ENCODE measurements around the gene ETNPPL. TPM values are rescaled to one million over a fixed set of nuclear protein-coding genes. Genes with fewer than 3 reads are reported as not detected.
A peak's percentile ranks its signal among the peaks of the same experiment; 100 is the strongest.

The ETNPPL gene
- total and polyA plus RNA-seq, 2 of the 13 experiments (the other 11 are each of a cell fraction or from before 2014, with no cell fraction given), result 1.4 to 6.0 TPM

GRCh38 chr4:108730579-108730978, 32.3 kb downstream of the ETNPPL start (continued):
- TF ChIP-seq, protein P1, sequence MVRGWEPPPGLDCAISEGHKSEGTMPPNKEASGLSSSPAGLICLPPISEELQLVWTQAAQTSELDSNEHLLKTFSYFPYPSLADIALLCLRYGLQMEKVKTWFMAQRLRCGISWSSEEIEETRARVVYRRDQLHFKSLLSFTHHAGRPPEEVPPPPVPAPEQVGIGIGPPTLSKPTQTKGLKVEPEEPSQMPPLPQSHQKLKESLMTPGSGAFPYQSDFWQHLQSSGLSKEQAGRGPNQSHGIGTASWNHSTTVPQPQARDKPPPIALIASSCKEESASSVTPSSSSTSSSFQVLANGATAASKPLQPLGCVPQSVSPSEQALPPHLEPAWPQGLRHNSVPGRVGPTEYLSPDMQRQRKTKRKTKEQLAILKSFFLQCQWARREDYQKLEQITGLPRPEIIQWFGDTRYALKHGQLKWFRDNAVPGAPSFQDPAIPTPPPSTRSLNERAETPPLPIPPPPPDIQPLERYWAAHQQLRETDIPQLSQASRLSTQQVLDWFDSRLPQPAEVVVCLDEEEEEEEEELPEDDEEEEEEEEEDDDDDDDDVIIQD (CRISPR knock-in tag; IDR thresholded peaks at IDR 0.05; ENCODE audit: low read depth), result peak; percentile 94
- TF ChIP-seq ZBTB10 (CRISPR knock-in tag; IDR thresholded peaks at IDR 0.05; ENCODE audit: borderline replicate concordance) (no peak), BHLHE40 (IDR thresholded peaks at IDR 0.05; ENCODE audit: low read length) (0 out of 2 replicates have a peak, but pooled peaks have one; percentile 5), ZNF549 (CRISPR knock-in tag; IDR thresholded peaks at IDR 0.05) (0 out of 2 replicates have a peak, but pooled peaks have one; percentile 74), THAP11 (CRISPR knock-in tag; IDR thresholded peaks at IDR 0.05) (0 out of 2 replicates have a peak, but pooled peaks have one; percentile 28), GATAD2A (CRISPR knock-in tag; IDR thresholded peaks at IDR 0.05) (peak; percentile 78), ZNF501 (CRISPR knock-in tag; IDR thresholded peaks at IDR 0.05) (peak; percentile 71), ATF2 (CRISPR knock-in tag; IDR thresholded peaks at IDR 0.05) (peak; percentile 48; the same call in 1 of the 2 replicates), IKZF5 (CRISPR knock-in tag; IDR thresholded peaks at IDR 0.05) (no peak), ZNF431 (CRISPR knock-in tag; IDR thresholded peaks at IDR 0.05; ENCODE audit: borderline replicate concordance, low read depth) (peak; percentile 46; the same call in 1 of the 2 replicates), NR2F2 (IDR thresholded peaks at IDR 0.05; ENCODE audit: borderline replicate concordance, low read depth) (peak; percentile 88), YEATS4 (CRISPR knock-in tag; IDR thresholded peaks at IDR 0.05; ENCODE audit: borderline replicate concordance) (0 out of 2 replicates have a peak, but pooled peaks have one; percentile 21), NCOR1 (IDR thresholded peaks at IDR 0.05; ENCODE audit: borderline replicate concordance, low read length) (peak; percentile 75; the same call in 1 of the 2 replicates), ATF7 (IDR thresholded peaks at IDR 0.05) (no peak), ATF7 (CRISPR knock-in tag; IDR thresholded peaks at IDR 0.05) (no peak), HDAC2 (CRISPR knock-in tag; IDR thresholded peaks at IDR 0.05) (peak; percentile 61; the same call in 1 of the 2 replicates), HOXA5 (CRISPR knock-in tag; IDR thresholded peaks at IDR 0.05) (0 out of 2 replicates have a peak, but pooled peaks have one; percentile 18), CAMTA2 (CRISPR knock-in tag; IDR thresholded peaks at IDR 0.05; ENCODE audit: borderline replicate concordance) (no peak), SRSF4 (IDR thresholded peaks at IDR 0.05; ENCODE audit: low read depth, low read length, poor library complexity, severe bottlenecking) (no peak)
- TF ChIP-seq, protein P2, sequence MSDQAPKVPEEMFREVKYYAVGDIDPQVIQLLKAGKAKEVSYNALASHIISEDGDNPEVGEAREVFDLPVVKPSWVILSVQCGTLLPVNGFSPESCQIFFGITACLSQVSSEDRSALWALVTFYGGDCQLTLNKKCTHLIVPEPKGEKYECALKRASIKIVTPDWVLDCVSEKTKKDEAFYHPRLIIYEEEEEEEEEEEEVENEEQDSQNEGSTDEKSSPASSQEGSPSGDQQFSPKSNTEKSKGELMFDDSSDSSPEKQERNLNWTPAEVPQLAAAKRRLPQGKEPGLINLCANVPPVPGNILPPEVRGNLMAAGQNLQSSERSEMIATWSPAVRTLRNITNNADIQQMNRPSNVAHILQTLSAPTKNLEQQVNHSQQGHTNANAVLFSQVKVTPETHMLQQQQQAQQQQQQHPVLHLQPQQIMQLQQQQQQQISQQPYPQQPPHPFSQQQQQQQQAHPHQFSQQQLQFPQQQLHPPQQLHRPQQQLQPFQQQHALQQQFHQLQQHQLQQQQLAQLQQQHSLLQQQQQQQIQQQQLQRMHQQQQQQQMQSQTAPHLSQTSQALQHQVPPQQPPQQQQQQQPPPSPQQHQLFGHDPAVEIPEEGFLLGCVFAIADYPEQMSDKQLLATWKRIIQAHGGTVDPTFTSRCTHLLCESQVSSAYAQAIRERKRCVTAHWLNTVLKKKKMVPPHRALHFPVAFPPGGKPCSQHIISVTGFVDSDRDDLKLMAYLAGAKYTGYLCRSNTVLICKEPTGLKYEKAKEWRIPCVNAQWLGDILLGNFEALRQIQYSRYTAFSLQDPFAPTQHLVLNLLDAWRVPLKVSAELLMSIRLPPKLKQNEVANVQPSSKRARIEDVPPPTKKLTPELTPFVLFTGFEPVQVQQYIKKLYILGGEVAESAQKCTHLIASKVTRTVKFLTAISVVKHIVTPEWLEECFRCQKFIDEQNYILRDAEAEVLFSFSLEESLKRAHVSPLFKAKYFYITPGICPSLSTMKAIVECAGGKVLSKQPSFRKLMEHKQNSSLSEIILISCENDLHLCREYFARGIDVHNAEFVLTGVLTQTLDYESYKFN (CRISPR knock-in tag; conservative IDR thresholded peaks at IDR 0.05), result peak; percentile 76

Measured in HepG2 (cell line).